Liver (tissue), 3 donors: ENCODE results near the gene PPP1R16B.

Experiments
- ATF3 ChIP-seq: IDR thresholded peaks from 2 replicates; pipeline ENCODE4 v1.6.1; 2016; ENCODE audit warnings: antibody characterized with exemption
- CTCF ChIP-seq: fragments of 150-350 bp; IDR thresholded peaks from 2 replicates; pipeline ENCODE4 v1.5.1; 2017; ENCODE audit warnings: improper control_type of control experiment, low read depth, low read length; ENCODE audit not compliant: missing input control
- EGR1 ChIP-seq, 2 donors: IDR thresholded peaks; 2 replicates each; pipeline ENCODE4 v1.6.1; 2016 to 2018; ENCODE audit warnings: antibody characterized with exemption in 2 of 2, low read depth in 2 of 2
- RAD21 ChIP-seq, 2 donors: IDR thresholded peaks; 2 replicates each; pipeline ENCODE4 v1.6.1; 2016; ENCODE audit warnings: antibody characterized with exemption in 2 of 2, mild to moderate bottlenecking in 2 of 2
- REST ChIP-seq: IDR thresholded peaks from 2 replicates; pipeline ENCODE4 v1.6.1; 2016; ENCODE audit warnings: antibody characterized with exemption, mild to moderate bottlenecking
- RXRA ChIP-seq, 2 donors: IDR thresholded peaks; 2 replicates each; pipeline ENCODE4 v1.6.1; 2017 to 2018; ENCODE audit warnings: antibody characterized with exemption in 2 of 2, mild to moderate bottlenecking in 1 of 2
- SP1 ChIP-seq: IDR thresholded peaks from 2 replicates; pipeline ENCODE4 v1.6.1; 2018; ENCODE audit warnings: antibody characterized with exemption, mild to moderate bottlenecking
- TAF1 ChIP-seq: conservative IDR thresholded peaks from 2 replicates; pipeline ENCODE4 v1.6.1; 2016; ENCODE audit warnings: antibody characterized with exemption, mild to moderate bottlenecking
- YY1 ChIP-seq: IDR thresholded peaks from 2 replicates; pipeline ENCODE4 v1.6.1; 2016; ENCODE audit warnings: antibody characterized with exemption, mild to moderate bottlenecking
- donor health status: healthy.
- donor health status: healthy.

GRCh38 chr20:38805958-38806854 lies 709 bp downstream of the PPP1R16B start:
- TF ChIP-seq CTCF (no peak), SP1 (no peak), YY1 (no peak), EGR1 (IDR thresholded peaks at IDR 0.05; ENCODE audit: low read depth in 2 of 2) (no peak), ATF3 (no peak), RXRA (IDR thresholded peaks at IDR 0.05) (no peak), REST (no peak), TAF1 (no peak), RAD21 (IDR thresholded peaks at IDR 0.05) (no peak)
